ENCODE results near the gene CHRNA4.

Gene CHRNA4

DNA sequence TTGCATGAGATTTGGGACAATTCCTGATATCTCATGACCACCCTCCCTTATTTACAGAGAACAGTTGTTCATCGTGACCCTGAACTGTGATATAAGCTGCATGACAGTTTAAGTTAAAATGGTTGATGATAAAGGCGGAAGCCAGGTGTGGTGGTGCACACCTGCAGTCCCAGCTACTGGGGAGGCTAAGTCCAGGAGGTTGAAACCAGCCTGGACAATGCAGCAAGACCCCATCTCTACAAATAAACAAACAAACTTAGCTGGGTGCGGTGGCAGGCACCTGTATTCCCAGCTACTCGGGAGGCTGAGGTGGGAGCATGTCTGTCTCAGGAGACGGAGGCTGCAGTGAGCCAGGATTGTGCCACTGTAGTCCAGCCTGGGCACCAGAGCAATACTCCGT lies 44.1 kb downstream of the CHRNA4 start:
- H3K36me3 ChIP-seq (replicated peaks; ENCODE audit: low read depth, low read length) = no peaks in the 10 kb centered on the region

GRCh38 chr20:63316502-63316921 lies 44.6 kb downstream of the CHRNA4 start:
- Histone ChIP-seq H4K20me1 (ENCODE audit: insufficient read depth, low read length) (no peaks in the 10 kb centered on the region), H3K4me3 (ENCODE audit: low read length) (no peak overlapping the region), H3K4me2 (ENCODE audit: low read length) (no peak overlapping the region), H2AFZ (ENCODE audit: low read depth, low read length) (no peak overlapping the region), H3K27me3 (ENCODE audit: low read depth, low read length) (no peaks in the 10 kb centered on the region), H3K4me1 (ENCODE audit: low read length) (no peaks in the 10 kb centered on the region), H3K9me3 (ENCODE audit: insufficient read depth, low read length) (no peaks in the 10 kb centered on the region), H3K9ac (ENCODE audit: low read length) (no peak overlapping the region), H3K27ac (ENCODE audit: low read length) (no peak overlapping the region), H3K36me3 (replicated peaks; ENCODE audit: low read depth, low read length) (no peaks in the 10 kb centered on the region), H3K79me2 (ENCODE audit: low read length) (no peaks in the 10 kb centered on the region)
- TF ChIP-seq EZH2phosphoT487 (IDR thresholded peaks at IDR 0.05; ENCODE audit: low read depth) = no peak
- no peak for TF ChIP-seq CTCF (IDR thresholded peaks at IDR 0.05; ENCODE audit: low read depth, low read length)

More for the DNA sequence above, 44.1 kb downstream of the CHRNA4 start:
- no peak overlapping the region for H2AFZ ChIP-seq (ENCODE audit: low read depth, low read length)
- H3K4me1 ChIP-seq (ENCODE audit: low read length) = no peaks in the 10 kb centered on the region
- TF ChIP-seq EZH2phosphoT487 (IDR thresholded peaks at IDR 0.05; ENCODE audit: low read depth) (no peak), CTCF (IDR thresholded peaks at IDR 0.05; ENCODE audit: low read depth, low read length) (no peak)
- no peak overlapping the region for H3K4me2 ChIP-seq (ENCODE audit: low read length)
- no peak overlapping the region for H3K27ac ChIP-seq (ENCODE audit: low read length)
- H3K9me3 ChIP-seq (ENCODE audit: insufficient read depth, low read length) = no peaks in the 10 kb centered on the region
- no peak overlapping the region for H3K4me3 ChIP-seq (ENCODE audit: low read length)
- no peaks in the 10 kb centered on the region for H4K20me1 ChIP-seq (ENCODE audit: insufficient read depth, low read length)
- H3K79me2 ChIP-seq (ENCODE audit: low read length) = no peaks in the 10 kb centered on the region
- H3K9ac ChIP-seq (ENCODE audit: low read length) = no peak overlapping the region
- no peaks in the 10 kb centered on the region for H3K27me3 ChIP-seq (ENCODE audit: low read depth, low read length)

DNA sequence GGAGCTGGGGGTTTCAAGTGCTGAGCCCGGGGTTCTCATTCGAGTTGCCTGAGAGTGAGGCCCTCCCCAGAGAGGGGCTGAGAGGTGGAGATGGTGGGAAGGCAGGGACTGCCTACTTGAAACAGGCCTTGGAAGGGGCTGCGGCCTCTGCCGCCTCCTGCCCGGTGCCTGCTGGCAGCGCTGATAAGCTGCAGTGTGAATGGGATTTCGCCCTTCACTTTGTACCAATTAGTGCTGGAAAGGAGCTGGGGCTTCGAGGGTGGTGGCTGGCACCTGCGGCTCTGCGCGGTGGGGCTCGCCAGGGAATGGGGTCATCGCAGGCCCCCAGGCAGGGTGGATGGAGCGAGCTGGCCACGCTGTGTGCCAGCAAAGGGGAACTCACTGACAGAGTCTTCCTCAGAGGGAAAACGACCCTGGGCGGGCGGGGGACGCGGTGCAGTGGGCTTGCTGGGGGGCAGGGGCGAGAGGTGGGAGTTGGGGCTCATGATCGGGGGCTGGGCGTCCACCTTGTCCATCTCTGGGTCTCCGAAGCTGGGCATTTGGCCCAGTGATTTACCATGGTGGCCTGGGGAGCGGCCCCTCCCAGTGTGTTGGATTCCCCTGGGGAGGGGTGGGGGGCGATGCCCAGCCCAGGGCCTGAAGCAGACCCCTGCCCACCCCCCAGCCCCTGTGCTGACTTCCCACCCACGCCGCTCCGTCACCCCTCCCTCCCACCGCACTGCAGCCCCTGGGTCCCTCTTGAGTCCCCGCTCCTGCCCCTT lies 45.2 kb downstream of the CHRNA4 start:
- no peaks in the 10 kb centered on the region for H4K20me1 ChIP-seq (ENCODE audit: insufficient read depth, low read length)

More for the DNA sequence above, 45.2 kb downstream of the CHRNA4 start:
- no peaks in the 10 kb centered on the region for H3K9me3 ChIP-seq (ENCODE audit: insufficient read depth, low read length)
- no peaks in the 10 kb centered on the region for H3K79me2 ChIP-seq (ENCODE audit: low read length)
- H3K4me1 ChIP-seq (ENCODE audit: low read length) = no peaks in the 10 kb centered on the region
- no peak overlapping the region for H2AFZ ChIP-seq (ENCODE audit: low read depth, low read length)
- no peak overlapping the region for H3K9ac ChIP-seq (ENCODE audit: low read length)
- H3K27me3 ChIP-seq (ENCODE audit: low read depth, low read length) = no peaks in the 10 kb centered on the region
- H3K4me2 ChIP-seq (ENCODE audit: low read length) = no peak overlapping the region
- TF ChIP-seq CTCF (IDR thresholded peaks at IDR 0.05; ENCODE audit: low read depth, low read length) (no peak), EZH2phosphoT487 (IDR thresholded peaks at IDR 0.05; ENCODE audit: low read depth) (no peak)
- H3K27ac ChIP-seq (ENCODE audit: low read length) = no peak overlapping the region
- H3K36me3 ChIP-seq (replicated peaks; ENCODE audit: low read depth, low read length) = no peaks in the 10 kb centered on the region
- no peak overlapping the region for H3K4me3 ChIP-seq (ENCODE audit: low read length)

Measured in OCI-LY3 (cell line).